WI38 (cell line): ENCODE measurements around the gene ITGB2.

Experiments
- H3K4me3 ChIP-seq: 2 replicates; pipeline ENCODE4 v1.5.1; 2011; ENCODE audit warnings: low read depth, mild to moderate bottlenecking, control low read depth, low read length
- TF ChIP-seq, protein P1 (sequence below): IDR thresholded peaks from 2 replicates; pipeline ENCODE4 v1.5.1; 2012; ENCODE audit warnings: low read depth, mild to moderate bottlenecking, control low read depth, low read length

ITGB2 gene

DNA sequence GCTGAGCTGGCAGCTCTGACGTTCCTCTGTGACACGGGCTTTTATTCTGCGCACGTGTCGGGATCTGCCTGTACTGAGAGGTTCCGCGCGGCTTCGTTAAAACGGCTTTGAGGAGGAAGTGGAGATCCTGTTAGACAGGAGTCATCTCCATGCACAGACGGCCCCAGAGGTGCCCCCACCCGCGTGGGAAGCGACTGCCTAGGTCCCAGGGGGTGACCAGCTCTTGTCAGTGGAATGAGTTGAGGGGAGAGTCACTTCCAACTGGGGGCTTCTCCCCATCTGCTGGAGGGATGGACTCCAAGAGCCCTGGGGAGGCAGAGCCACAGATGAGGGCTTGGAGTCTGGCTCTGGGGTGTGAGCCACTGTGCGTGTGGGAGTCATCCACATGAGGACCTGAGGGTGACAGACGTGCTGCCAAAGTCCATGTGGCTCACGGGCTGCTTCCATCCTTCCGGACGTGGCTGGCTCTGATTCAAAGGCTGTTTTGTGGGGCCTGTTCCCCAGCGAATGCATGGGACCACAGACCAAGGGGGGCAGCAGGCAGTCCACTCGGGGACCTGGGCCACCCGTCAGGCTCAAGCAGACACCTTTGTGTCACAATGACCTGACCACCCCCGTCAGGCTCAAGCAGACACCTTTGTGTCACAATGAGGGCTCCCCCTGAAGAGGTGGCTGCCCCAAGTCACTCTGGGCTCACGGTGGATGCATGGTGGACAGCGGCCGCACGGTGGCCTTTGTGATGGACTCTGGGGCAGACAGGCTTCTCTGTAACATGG, 74.0 kb downstream of the ITGB2 start:
- TF ChIP-seq, protein P1, sequence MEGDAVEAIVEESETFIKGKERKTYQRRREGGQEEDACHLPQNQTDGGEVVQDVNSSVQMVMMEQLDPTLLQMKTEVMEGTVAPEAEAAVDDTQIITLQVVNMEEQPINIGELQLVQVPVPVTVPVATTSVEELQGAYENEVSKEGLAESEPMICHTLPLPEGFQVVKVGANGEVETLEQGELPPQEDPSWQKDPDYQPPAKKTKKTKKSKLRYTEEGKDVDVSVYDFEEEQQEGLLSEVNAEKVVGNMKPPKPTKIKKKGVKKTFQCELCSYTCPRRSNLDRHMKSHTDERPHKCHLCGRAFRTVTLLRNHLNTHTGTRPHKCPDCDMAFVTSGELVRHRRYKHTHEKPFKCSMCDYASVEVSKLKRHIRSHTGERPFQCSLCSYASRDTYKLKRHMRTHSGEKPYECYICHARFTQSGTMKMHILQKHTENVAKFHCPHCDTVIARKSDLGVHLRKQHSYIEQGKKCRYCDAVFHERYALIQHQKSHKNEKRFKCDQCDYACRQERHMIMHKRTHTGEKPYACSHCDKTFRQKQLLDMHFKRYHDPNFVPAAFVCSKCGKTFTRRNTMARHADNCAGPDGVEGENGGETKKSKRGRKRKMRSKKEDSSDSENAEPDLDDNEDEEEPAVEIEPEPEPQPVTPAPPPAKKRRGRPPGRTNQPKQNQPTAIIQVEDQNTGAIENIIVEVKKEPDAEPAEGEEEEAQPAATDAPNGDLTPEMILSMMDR, result no peak
- H3K4me3 ChIP-seq, result peak overlapping the region; percentile 45

DNA sequence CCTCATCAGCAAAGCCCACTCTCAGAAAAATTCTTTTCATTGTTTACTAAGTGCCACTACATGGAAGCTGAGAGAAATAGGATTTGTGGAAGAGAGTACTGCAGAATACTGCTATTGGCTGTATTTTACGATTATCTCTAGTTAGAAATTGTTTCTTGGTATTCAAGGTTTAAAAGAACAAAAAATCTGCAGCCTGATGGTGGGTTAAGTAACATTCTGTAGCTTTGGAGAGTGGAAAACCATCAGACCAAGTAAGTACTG, 74.5 kb downstream of the ITGB2 start:
- peak overlapping the region; percentile 45 for H3K4me3 ChIP-seq
- TF ChIP-seq, protein P1, result no peak

DNA sequence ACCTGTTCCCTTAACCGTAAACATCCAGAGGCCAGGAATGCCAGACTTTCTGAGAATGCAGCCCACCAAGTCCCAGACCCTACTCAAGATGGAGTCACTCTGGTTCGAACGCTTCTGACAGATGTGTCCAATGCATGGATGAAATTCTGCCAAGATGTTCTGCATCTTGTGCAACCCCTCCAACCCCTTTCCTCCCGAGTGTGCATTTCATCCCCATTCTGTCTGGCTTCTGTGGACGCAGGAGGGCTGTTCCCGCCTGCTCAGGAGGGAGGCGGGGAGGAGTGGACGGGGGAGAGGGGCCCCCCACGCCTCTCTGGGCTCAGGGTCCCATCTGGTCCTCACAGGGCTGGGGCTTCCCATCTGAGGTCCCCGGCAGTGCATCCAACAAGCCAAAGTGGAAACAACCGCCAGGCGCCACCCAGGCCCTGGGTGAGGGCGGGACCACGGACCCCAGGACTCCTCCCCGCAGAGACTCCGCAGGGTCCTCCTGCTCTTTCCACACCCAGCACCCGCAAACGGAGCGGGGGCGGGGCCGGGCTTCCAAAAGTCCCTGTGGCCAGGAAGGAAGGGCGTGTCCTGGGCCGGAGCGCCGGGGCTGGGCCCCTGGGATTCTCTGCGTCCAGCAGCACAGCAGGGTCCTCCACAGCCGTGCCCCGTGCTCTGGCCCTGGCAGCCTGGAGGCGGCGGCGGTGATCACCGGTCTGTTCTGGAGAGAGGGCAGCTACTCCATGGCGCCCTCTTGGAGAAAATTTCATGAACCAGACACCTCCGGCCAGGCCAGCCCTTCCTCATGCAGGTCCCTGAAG, 75.1 kb downstream of the ITGB2 start:
- peak overlapping the region; percentile 45 for H3K4me3 ChIP-seq
- TF ChIP-seq, protein P1, result peak; percentile 25; the same call in 1 of the 2 replicates

DNA sequence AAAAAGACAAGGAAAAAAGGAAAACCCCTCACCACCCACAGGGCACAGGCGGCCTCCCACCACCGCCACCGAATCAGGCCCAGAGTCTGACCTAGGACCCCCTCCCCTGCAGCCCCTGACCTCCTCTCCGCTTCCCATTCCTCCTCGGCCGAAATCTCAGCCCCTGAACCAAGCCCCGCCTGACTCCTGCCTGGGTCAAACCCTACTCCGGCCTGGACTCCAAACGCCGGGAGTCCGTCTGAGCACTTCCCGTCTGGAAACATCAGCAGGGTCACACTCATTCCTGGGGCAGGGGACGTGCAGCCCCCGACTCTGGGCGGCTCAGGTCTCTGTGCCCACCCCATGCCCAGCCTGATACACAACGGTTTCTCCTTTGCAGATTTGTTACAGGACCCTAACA, 76.4 kb downstream of the ITGB2 start:
- TF ChIP-seq, protein P1, result no peak
- H3K4me3 ChIP-seq, result no peak overlapping the region

DNA sequence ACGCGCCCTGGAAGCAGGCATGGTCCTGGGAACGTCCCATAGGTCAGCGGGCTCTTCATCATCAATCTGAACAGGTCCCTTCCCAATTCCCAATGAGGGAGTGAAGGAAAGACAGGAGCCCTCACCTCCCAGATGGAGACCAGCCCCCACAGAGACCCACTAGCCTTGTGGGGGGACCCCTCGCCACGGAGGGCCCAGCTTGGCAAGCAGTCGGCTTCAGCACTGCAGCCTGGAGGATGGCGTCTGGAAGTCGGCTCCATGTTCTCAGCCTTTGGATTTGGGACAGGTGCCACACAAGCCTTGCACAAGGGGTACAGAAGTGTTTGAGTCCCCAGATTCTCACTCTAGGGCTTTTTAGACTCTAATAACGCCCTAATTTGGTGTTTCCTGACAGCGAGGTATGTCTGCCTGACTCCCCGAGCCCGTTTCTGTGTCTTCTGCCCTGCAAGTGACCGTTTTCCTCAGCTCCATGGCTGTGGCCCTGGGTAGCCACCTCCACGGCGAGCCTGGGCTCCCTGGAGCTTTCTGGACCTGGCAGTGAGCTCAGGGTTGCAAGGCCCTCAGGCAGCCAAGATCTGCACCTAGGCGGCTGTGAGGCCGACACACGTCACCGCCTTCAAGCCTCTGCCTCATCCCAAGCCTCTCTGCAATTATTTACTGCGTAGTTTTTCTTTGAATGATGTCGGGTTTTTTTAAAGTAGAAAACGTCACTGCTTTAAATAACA, 77.8 kb downstream of the ITGB2 start:
- no peak overlapping the region for H3K4me3 ChIP-seq

DNA sequence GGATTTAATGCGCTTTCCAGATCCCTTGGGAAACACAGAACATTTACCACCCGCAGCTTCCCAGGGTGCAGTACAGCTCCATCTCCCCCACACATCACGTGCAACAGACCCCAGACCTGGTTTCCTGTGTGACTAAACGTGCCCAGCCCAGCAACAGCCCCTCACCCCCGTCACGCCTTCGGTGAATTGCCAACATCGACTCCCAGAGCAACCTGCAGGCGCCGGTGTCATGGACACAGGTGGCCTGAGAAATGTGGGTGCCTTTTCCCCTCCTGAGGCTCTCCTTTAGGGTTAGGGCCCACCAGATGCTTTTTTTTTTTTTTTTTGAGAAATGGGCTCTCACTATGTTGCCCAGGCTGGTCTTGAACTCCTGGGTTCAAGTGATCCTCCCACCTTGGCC, 78.6 kb downstream of the ITGB2 start:
- TF ChIP-seq, protein P1, result no peak
- H3K4me3 ChIP-seq, result no peak overlapping the region

More for the DNA sequence above, 77.8 kb downstream of the ITGB2 start:
- TF ChIP-seq, protein P1, result no peak
